GM19467 (cell line): ENCODE measurements around the gene SOCS7.
"Not testable (repeated sequence)": the region's sequence is repeated elsewhere in the genome, so short reads cannot be mapped to it uniquely, and the experiment has no call there.

Source experiments
- ATAC-seq: cut with Tn5 transposase; IDR thresholded peaks from one replicate; pipeline ENCODE4 v1.9.1; 2021; ENCODE audit warnings: mild to moderate bottlenecking, moderate library complexity; ENCODE audit not compliant: unreplicated experiment

The SOCS7 gene

DNA sequence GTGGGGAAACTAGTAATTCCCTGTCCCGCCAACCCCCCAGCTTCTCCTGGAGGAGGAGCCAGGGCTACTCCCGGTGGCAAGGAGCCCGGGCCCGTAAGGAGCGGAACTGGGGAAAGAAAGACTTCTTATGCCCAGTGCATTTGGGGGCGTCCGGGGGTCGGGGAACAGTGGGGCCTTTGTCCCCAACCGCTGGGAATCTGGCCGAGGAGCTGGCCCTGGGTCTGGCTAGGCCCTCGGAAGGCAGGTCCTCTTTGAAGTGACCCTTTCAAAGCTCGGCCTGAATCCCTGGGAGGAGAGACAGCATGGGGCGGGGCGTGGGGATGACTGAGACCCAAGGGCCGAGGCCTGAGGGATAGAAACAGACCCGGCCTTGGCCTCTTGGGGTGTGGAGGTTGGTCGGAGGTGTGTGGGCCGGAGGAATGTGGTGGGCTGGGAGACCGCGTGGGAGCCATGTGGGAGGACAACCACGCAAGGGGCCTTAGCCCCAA is 82.6 kb downstream of the SOCS7 start:
- ATAC-seq = no peak

DNA sequence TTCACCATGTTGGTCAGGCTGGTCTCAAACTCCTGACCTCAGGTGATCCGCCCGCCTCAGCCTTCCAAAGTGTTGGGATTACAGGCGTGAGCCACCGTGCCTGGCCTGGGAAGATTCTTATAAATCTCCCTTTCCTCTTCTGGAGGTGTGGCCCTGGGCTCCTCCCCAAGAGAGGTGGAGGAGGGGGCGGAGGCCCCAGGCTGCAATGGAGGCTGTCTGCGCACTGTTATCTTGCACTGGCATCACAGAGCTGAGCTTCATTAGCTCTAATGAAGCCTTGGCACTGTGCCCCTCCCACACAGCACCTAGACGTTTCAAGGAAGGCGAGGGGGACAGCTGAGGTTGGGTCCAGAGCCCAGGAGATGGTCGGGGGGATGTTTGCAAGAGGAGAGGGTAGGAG is 84.2 kb downstream of the SOCS7 start:
- ATAC-seq = no peak

DNA sequence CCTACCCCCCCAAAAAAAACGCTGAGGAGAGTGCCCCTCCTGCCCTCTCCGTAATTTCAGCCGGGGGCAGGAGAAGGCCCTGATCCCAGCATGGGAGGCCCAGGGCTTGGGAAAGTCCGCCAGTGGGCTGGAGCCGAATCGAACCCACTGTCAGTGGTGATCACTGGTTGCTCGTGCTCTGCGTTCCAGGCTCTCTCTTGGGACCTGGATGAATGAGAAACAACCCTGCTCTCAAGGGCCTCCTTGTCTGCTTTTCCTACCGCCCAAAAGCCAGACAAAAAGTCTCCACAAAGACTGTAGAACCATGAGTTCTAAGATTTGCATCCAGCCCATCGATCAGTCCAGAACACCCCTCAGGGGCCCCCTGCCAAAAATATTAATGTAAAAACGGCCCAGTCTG is 84.7 kb downstream of the SOCS7 start:
- no peak for ATAC-seq

DNA sequence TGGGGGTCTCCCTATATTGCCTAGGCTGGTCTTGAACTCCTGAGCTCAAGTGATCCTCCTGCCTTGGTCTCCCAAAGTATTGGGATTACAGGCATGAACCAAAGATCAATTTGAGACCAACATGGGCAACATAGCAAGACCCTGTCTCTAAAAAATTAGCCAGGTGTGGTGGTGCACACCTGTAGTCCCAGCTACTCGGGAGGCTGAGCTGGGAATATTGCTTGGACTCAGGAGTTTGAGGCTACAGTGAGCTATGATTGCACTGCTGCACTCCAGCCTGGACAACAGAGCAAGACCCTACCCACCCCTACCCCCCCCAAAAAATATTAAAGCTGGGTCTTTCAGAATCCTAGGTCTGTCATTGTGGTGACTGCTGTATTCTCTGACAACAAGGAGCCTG is 85.7 kb downstream of the SOCS7 start:
- ATAC-seq = not testable (repeated sequence)

DNA sequence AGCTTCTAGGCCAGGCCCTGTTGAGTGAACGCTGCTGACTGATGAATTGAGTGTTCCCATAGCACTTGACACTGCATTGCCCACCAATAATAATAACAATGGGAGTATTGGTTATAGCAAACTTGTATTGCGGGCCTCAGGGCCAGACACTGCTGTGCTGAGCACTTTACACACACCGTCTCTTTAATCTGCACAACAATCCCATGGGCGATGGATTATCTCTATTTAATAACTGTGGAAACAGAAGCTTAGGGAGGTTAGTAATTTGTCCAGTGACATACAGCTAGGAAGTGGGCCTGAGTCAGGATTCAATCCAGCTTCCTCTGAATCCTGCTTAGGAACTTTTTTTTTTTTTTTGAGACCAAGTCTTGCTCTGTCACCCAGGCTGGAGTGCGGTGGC is 87.8 kb downstream of the SOCS7 start:
- ATAC-seq = no peak

DNA sequence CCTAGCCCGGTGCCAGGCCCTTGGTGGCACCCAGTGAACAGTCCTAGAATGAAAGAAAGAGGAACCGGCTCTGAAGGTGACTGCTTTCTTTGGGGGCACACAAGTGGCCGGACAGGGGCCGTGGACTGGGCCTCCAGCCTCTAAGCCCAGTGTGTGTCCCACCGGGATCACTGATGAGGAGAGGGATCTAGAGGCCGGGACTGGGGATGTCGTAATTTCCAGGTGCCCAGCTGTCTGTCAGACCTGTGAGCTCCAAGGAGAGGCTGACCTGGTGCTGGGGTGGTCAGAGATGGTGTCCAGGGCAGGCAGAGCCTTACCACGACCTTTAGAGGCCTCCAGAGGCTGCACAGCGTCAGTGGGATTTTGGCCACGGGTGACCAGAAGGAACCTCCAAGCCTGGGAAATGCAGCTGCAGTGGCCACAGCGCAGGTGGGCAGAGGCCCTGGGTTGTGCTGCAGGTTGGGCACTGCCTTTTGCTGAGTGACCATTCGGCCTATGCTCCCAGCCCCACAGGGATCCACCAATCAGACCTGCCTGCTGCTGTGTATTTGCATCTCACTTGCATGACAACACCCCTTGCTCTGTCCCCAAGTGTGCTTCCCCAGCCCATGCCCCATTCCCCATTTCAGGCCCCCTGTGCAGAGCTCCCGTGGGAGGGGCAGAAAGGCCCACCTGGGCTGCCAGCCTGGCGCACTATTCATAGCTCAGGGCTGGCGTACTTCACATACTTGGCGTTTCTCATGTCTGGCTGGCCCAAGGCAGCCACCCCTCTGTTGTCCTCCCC is 89.2 kb downstream of the SOCS7 start:
- ATAC-seq = no peak

DNA sequence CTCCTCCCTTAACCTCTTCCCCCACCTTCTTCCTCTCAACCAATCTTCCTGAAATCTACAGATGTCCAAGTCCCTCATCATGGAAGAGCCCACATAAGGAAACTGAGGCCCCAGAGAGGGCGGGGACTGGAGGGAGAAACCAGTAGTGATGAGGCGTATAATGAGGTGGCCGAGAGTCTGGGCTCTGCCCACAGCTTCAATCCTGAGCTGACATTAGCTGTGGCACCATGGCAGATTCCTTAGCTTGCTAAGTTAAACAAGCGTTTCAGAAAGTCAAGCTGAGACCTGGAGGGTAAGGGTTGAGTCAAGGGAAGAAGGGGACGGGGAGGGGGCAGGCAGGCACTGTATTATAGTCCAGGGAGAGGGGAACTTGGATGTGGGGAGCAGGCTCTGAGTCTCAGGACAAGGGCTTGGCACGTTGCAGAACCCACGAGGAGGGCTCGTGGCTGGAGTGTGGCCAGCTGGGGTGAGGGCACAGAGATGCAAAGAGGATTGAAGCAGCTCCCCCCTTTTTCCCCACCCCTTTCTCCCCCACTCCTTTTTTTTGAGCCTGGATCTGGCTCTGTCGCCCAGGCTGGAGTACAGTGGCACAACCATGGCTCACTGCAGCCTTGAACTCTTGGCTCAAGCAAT is 89.9 kb downstream of the SOCS7 start:
- ATAC-seq = no peak

DNA sequence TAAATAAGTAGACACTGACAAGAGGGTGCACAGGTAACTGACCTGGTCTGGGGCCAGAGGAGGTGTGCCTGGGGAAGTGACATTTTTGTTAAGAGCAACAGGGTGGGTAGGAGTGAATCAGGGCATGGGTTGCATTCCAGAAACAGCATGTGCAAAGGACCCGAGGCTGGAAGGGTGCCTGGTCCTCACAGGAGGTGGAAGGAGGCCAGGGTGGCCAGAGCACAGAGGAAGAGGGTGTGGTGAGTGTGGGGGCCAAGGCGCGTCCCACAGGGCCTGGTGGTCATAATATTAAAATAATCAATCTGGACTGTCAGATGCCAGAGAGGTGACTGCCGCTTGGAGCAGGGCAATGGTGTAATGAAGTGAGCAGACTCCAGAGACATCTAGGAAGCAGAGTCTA is 90.9 kb downstream of the SOCS7 start:
- no peak for ATAC-seq

DNA sequence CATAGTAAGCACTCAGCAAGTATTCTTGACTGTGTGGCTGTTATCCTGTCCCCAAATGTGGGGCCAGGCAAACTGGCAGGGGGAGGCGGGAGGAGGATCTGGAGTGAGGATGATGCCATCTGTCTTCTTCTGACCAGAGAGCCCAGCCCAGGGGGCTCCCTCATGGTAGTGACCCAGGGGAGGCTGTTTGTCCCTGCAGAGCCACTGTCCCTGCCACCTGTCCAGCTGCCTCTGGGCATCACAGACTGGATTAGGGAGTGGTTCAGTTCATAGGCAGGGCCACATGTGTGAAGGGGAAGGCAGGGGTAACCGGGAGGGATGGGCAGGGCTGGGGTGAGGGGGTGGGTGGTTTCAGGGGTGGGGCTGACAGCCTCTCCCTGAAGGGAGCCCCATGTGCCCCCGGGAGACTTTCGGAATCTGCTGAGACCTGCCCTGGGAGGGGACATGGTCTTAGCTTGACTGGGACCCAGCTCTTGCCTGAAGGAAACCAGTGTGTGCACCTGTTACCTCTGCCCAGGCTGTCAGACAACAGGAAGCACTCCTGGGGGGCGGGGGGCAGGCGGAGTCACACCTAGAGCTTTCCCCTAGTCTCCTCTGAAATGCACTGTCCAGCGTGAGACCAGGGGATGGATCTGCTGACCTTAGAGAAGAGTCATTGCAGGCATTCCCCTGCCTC is 91.8 kb downstream of the SOCS7 start:
- ATAC-seq = no peak

DNA sequence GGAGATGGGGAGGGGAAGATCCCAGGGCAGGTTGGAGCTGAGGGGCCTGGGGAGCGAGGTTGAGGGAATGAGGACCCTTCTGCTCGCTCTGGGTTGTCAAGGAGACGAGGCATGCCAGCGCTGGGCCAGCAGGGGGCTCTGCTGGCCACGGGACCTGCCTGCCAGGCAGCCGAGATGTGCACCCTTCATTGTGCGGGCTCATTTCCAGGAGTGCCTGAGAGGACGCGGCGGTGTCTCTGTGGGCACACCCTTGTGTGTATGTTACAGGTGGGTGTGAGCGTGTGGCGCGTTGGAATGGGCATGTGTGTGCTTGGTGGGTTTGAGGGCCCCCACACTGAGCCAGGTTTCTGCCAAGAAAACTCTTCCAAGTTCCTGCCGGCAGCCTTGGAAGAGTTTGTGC is 92.5 kb downstream of the SOCS7 start:
- ATAC-seq = no peak

DNA sequence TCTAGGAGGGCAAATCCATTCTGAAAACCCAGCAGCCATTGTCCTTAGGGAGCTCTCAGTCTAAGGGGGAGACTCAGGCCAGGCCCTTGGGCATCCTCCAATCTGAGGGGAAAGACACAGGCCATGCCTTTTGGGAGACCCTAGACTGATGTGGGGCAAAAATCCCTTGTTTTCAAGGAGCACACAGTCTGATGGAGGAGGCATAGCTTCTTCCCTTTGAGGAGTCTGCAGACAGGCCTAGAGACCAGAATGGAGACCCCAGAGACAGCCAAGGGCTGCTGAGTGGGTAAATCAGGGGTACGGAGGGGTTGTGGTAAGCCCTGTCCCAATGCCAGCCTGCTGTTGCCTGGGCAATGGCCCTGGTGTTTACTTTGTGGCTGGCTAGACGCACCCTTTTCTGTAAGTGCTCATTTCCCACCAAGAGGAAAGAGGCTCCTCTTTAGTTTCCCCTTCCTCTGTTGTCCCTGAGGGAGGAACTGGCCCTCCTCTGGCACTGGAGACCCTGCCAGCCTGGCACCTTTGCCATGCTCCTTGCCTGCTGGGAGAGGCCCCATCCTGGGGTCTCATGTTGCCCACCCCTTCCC is 96.0 kb downstream of the SOCS7 start:
- ATAC-seq = no peak

DNA sequence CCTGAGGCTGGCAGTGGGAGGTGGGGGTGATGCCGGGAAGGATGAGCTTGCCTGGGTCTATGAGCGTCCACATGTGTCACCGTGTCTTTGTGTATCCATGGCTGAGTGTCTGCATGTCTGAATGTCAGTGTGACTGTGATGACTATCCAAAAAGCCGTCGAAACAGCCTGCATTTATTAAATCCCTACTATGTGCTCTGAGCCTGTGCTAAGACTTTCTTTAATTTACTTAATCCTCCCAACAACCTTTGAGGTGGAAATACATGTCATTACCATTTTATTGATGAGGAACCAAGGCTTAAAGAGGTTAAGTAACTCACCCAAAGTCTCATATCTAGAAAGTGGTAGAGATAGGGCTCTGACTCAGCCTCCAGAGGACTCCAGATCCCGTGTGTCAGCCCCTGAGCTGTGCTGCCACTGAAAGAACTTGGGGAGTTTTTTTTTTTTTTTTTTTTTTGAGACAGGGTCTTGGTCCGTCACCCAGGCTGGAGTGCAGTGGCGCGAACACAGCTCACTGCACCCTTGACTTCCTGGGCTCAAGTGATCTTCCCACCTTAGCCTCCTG is 96.6 kb downstream of the SOCS7 start:
- no peak for ATAC-seq

DNA sequence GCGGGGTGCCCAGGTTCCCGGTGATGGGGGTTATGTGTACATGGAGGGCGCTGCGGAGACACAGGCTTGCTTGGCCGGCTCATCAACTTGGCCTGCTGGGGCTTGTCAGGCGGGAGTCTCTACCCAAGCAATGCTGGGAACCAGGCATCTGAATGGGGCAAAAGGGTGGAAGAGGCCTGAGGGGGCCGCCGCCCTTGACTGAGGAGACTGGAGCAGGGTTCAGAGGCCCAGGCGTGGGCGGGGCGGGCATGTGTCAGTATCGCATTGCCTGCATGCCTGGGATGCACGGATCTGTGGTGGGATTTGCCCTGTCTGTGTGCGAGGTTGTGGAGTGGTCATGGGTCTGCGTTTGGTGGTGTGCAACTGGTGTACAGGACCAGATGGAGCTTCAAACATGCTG is 97.7 kb downstream of the SOCS7 start:
- ATAC-seq = no peak

DNA sequence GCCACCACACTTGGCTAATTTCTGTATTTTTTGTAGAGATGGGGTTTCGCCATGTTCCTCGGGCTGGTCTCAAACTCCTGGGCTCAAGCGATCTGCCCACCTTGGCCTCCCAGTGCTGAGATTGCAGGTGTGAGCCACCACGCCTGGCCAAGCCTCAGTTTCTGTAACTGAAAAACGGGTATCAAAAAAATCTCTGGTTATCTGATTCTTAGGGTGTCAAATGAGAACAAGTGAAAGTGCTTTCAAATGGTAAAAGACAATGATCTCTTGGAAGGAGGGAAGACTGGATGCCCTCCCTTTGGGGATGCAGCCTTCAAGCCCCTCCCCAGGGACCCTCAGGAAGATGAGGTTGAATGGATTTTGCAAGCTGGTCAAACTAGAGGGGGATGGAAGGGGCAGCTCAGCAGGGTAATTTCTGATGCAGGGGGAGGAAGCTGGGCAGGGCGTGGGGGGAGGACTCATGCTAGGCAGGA is 98.9 kb downstream of the SOCS7 start:
- no peak for ATAC-seq

DNA sequence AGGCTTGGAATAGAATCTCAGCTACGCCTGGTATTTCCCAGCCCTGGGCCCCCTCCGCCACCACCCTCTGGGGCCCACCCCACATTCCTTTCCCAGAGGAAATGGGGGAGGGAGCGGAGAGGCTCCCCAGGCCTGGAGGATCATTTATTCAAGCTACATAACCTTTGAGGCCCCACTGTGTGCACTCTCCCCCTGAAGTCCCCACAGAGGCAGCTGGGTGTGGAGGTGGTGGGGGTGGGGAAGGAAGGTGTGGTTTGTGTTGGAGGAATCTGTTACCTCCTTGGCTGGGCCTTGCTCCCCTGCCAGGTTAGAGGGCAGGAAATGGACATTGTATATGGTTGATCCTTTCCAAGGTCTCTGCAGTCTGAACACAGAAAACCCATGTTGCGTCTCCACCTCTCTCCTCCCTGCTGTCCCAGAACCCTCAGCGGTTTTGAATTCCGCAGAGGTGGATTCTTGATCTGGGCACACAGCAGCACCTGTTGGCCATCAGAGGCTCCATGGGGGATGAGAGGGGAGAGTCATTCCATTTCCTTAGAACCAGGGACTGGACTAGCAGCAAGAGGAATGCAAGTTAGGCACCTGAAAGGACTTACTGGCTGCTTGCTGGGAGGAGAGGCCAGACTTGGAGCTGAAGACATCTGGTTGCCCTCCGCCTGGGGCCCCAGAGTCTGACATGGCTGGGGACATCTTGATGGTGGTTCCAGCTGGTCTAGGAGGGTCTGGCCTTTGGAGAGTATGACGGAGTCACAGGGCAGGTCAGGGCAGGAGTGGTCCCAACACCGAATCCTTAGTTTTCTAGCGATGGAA is 99.6 kb downstream of the SOCS7 start:
- no peak for ATAC-seq

DNA sequence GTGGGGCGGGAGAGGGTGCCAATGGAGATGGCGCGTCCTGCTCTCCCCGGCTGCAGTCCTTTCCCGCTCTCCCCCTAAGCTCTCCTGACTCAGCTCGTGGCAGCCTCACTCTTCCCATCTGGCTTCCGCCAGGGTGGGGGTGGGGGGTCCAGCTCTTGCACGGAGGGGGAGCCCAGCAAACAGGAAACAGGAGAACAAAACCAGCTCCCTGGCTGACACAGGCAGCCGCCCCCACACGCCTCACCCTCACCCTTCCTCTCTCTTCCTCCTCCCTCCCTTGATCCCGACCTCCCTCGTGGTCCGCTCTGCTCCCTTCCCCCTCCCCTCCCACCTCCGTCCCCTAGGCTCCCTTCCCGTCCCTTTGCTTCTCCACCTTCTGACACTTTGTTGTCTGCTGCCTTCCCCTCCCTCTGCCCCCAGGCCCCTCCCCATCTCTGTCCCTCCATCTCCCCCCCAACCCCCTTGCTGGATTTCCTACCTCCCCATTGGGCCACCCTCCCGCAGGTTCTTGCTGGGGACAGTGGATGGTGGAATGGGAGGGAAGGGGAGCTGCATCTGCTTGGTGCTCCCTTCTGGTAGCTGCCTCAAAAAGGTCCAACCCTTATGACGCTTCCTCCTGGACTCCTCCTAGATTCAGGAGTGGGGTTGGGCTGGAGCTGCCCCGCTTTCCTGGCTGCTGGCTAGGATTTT is 100.3 kb downstream of the SOCS7 start:
- ATAC-seq = no peak

DNA sequence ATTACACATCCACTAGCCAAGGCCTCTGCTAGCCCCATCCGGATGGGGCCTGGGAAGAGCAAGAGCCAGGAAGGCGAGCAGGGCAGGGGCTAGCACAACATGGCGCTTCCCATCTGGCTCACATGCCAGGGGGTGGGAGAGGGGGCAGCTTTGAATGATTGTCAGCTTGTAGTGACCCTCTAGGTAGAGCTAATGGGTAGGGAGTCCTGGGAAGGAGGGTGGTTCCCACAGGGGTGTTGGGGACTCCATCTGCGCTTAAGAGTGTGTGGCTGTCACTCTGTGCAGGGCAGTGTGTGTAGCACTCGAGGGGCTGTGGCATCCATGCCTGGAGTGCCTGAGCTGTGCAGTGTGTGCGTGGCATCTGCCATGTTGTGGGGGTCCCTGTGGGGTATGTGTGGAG is 101.1 kb downstream of the SOCS7 start:
- ATAC-seq = no peak

DNA sequence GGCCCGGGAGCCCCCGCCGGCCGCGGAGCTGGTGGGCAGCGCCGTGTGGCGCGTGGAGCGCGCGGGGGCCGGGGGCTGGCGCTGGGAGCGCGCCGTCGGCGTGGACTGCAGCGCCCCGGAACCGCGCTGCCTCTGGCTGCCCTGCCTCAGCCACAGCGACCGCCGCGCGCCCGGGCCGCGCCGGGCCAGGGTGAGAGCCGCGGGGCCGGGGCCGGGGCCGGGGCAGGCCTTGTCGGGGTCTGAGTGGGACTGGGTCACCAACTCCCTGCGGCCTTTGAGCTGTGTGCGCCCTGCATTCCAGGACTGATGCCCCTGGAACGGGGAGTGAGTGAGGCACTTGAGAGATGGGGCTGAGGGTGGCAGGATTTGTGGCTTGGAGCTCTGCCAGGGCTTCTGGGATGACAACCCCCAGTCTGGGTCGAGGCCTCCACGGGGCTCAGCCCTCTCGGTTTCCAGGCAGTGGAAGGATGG is 102.3 kb downstream of the SOCS7 start:
- ATAC-seq = no peak

DNA sequence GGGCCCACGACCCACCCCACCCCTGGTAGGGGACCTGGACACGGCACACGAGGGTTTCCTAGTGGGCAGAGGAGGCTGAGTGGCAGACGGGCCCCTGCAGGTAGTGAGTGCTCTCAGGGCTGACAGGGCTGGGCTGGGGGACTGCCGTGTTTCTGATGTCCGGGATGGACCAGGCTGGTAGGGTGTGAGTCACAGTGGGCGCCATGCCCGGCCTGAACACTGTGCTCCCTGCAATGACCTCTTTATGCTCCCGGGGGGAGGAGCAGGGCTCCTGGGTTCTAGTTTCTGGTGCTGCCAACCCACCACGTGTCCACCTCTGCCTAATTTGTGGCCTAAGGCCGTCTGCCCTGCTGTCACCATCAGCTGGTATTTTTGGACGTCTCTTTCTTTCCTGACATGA is 102.9 kb downstream of the SOCS7 start:
- no peak for ATAC-seq
